Fibroblast of the conjunctiva (primary cell): Measurements from ENCODE around the gene MAP3K12.

ENCODE experiments used
- DNase-seq: peaks from one replicate; pipeline ENCODE4 v3.0.0-alpha.2; 2010; ENCODE audit warnings: low read depth

The MAP3K12 gene

DNA sequence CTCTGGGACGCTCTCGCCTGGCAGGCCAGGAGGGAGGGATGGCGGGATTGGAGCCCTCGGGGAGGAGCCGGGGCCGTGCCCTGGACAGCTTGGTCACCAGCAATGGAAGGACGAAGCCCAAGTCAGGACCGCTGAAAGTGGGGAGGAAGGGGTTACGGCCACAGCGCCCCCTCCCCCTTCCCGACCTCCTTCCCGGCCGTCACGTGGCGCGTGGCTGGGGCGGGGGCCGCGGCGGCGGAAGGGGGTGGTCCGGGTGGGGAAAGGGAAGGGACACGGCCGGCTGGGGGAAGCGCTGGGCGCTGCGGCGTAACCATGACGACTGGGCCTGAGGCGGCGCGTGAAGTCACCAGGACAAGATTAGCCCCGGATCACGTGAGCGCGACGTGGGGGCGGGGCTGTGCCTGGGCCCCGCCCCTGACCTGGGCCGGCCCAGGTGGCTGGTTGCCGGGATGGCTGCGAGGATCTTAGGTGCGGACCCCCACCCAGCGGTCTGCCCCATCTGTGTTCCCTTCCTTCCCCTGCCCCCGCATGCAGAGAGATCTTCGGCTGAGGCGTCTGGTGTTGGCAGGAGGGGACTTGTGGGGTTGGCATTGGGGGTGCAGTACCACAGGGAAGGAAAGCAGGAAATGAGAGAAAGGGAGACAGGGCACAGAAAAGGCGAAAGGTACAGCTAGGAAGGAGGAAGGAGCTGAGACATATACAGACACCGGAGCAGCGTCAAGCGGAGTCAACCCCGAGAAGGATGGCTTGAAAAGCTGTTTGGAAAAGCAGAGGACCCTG is 6.2 kb downstream of the MAP3K12 start:
- peak; percentile 85 for DNase-seq

DNA sequence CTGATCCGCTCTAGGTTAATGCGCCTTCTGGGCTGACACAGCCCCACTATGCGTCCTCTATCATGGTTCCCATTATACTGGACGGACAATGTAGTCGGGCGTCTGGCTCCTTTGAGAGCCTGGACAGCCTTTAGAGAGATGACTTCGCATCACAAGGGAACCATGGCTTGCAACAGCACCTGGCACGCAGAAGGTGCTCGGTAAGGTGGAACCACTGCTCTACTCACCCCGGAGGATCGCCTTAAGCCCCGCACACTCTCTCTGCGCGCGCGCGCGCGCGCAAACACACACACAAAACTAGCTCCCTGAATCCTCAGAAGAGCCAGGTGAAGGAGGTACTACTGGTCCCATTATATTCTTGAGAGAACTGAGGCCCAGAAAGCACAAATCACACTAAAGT is 7.1 kb downstream of the MAP3K12 start:
- DNase-seq: no peak

DNA sequence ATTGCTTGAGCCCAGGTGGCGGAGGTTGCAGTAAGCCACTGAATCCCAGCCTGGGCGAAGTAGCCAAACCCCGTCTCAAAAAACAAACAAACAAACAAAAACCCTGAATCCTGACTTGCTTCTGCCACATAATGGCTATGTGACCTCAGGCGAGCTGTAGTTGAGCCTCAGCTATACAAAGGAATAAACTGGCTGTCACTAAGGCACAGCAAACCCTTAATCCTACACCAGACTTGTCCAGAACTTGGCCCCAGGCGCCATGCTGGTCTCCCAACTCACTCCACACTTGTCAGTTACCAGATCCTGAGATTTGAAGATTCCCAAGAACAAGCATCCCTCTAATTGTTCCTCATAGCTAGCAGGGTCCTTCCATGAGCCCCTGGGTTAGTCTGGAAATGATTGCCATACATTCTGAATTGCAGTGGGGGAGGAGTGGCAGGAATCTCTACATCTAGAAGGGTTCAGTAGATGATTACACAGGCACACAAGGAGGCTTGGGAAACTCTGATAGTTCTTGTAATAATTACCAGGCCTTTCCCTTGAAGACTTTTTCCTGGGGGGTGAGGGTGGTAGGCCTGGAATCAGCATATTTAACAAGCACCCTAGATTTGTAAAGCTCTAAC is 9.9 kb downstream of the MAP3K12 start:
- DNase-seq: no peak

DNA sequence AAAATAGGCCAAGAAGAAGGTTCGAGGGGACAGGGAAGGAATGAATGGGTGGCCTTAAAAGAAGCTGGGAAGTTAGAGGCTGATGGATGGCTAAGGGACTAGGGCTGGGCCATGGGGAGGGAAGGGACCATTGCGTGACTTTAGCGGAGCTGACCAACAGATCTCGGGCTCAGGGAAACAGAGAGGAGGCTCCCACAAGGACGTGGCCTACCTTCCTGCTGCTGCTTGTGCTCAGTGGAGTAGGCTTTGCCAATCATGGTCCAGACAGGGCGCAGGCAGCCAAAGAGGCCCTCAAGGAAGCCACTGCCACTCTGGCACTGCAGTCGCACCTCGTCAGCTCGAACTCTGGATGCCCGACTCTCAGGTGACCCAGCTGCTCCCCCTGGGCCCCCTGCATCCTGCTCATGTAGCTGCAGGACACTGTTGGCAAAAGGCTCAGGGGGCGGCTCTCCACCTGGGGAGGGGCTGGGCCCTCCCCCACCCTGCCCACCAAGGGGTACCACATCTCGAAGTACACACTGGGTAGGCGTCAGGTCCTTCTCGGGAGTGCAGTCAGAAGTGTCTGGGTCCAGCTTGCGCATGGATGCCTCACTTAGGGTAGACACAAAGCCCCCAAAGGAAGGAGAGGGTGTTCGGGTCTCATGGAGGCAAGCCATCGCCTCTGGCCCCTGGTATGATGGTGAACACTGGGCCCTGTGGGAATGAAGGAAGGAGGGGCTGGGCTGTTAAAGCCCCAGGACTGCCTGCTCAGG is 12.3 kb downstream of the MAP3K12 start:
- DNase-seq: no peak

DNA sequence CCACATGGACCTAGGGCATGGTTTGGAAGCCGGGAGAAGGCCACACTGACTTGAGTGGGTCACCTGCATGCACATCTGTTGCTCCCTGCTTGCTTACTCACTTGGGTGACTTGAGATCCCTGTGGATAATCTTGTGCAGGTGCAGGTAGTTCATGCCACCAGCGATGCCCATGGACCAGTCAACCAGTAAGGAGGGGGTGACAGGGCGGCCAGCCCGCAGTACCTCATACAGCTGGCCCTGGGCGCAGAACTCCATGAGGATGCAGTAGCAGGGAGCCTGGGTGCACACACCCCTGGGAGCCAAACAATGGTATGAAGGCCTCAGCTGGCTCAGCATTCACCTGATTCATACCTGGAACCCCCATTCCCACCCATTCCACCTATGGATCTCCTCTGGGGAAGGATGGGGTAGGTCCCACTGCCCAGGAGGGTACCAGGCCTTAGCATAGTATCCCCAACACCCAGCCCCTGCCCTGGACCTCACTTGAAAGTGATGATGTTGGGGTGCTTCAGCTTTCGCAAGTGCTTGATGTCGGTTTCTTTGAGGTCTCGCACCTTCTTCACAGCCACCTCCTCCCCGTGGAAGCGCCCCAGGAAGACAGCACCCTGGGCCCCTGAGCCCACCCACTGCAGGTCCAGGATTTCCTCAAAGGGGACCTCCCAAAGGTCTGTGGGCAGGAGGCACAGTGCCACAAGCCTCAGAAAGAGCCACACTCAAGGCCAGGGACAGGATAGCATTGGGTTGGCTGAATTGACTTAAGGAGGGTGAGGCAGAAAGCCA is 13.1 kb downstream of the MAP3K12 start:
- no peak for DNase-seq

DNA sequence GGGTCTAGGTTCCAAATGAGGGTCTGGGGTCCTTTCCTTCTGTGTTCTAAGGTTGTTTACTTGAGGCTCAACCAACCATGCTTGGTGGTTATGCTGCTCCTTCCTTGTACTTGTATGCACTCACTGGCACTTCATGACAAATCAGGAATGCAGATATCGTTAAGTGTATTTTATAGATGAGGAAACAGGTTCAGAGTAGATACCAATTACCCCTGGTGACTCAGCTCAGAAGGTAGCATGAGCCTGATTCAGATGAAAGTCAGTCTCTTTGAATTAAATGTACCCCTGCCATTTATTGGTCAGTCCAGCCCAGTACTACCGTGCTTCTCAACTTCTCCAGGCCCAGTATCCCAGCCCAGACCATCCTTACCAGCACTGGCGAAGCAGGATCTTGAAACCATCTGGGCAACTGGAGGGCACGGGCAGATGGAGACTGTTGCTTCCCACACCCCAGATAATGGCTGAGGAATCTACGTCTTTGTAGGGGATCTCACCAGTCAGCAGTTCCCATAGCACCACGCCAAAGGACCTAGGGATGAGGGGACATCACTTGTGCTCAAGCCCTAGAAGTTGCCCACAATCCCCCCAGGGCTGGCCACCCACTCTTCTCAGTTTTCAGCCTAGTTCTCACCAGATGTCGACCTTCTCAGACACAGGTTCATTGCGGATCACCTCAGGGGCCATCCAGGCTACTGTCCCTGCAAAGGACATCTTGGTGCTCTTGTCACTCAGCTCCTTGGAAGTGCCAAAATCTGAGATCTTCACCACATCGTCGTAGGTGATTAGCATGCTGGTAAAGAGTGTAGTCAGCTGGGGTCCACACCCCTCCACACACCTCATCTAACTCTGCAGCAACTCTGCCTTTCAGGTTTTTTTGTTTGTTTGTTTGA is 14.3 kb downstream of the MAP3K12 start:
- no peak for DNase-seq

DNA sequence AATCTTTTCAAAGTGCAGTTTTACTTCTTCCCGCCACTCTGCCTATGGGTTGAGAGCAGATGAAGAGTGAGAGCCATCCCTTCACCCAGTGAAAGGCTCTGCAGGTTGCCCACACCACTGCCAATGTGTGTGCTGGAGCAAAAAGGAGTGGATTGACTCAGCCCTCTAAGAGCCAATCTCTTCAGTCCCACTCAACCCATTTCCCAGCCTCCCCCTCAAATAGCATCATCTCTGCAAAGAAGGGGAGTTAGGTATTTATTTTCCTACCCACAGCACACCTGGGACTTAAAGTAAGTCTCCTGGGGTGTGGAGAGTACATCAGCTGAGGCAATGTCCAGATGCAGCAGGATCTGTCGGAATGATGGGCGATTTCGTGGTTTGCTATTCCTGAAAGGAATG is 15.3 kb downstream of the MAP3K12 start:
- DNase-seq: no peak

DNA sequence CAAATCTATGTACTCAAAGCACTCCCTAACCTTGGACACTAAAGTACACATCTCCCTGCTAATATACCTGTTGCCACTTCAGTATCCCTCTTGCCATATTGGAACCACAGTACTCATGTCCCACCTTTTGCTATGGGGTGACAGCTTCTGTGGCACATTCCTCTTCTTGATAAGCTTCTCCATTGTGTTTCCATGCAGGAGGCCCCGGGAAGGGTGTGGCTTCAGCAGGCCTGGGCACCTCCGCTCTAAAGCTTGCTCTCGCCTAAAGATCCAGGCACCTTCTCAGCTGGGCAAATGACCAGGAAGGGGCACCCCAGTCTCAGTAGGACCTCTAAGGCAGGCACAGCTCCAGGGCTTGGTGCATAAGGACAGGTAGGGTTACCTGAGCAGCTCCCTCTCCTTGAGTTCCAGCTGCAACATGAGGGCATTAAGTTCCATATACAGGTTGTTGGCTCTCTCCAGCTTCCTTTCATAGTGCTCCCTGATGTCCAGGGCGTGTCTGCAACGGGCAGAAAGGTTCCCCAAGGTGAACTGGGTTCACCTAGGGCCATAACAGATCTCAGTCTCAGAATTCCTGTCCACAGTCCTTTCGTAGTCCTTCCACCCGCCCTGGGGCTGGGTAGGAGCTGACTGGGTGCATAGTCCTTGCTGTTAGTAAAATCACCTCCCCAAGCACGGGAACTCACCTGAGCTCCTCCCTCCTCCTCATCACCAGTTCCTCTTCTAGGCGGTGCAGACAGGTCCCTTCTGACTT is 15.9 kb downstream of the MAP3K12 start:
- no peak for DNase-seq

DNA sequence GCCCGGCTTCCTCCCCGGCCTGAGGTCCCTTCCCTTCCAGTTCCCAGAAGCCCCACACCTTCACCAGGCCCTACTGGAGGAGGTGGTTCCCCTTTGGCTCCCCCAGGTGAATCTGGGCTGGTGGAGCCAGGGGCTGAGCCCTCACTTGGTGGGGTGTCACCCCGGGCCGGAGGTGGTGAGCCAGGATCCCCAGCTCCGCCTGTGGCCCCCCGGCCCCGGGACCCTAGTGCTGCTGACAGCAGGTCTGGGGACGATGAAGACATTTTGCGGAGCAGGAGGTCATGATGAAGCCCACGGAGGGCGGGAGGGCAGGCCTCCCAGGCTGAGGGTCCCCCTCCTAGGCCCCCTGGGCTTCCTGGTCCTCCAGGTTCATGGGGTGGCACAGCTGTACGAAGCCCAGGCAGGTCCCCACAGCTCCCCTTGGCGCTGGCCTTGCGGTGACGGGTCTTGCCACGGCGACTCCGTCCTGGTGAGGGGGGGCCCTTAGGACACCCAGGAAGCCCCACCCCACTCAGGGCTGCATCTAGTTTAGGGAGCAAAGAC is 16.6 kb downstream of the MAP3K12 start:
- no peak for DNase-seq

DNA sequence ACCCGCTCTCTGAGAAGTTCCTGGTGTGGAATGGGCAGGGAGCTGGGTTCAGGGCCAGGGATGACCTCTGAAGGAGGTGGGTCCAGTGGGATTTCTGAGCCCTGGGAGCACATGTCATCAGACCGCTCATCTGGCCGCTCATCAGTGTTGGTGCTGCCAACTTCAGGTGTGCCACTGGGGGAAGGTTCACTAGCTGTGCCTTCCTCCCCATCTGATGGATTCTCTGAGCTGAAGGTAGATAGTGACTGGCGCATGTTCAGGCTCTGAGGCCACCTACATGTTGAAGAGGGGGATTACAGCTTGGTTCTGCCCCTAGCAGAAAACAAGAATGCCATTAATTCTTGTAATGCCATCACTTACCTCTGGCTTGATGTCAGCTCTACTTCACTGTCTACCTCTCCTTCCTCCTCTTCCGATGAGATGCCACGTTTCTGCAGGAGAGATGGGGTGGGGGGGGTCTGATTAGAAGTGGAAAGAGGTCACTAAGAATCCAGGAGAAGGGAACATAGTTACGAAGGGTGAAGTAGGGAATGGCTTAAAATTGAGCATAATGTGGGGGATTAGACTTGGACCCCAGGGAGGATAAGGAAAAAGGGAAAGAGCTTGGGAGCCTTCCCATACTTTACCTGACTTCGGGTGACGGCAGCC is 17.2 kb downstream of the MAP3K12 start:
- no peak for DNase-seq

DNA sequence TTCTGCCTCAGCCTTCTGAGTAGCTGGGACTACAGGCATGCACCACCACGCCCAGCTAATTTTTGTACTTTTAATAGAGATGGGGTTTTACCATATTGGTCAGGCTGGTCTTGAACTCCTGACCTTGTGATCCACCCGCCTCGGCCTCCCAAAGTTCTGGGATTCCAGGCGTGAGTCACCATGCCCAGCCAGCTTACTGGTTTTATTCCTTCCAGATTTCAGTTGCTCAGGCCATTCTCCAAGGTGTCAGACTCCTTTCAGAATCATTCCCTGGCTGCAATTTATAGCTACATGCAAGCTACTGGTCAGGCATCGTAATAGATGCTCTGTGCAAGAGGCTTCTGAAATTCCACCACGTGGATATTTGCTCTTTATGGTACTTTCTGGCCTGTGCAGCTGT is 17.8 kb downstream of the MAP3K12 start:
- peak; percentile 61 for DNase-seq

DNA sequence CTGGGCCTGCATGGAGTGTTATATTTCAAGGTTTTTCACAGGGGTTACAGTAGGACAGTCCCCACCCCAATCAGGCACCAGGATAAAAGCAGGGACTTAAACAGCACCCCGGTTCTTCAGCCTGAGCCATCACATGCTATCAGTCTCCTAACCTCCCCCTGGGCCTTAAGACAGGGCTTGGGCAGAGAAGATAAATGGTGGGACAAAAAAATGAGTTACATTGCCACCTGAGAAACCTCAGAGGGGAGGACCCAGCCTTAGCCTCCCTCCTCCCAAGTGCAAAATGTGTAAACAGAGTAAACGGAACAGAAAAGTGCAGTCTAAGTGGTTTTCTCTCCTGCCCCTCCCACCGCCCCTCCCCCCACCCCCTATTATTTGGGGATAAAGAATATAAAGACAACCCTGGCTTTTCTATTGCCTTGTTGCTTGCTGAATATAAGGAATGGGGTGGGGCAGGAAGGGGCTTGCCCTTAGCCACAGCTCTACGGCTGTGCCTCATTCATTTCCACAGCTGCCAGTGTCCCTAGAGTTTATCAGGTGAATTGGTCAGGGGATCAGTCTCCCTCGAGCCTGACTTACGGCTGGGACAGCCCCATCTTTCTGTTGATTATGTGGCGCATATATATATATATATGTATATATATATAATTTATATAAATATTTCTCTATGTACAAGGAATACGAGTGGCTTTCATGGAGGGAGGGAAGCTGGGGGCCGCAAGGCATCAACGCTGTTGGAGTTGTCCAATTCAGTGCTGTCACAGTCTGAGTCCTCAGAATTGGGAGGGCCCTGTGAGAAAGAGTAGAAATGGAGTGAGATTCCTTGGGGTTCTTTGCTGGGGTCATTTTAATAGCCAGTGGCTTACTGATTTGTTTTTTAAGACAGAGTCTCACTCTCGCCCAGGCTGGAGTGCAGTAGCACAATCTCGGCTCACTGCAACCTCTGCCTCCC is 18.5 kb downstream of the MAP3K12 start:
- no peak for DNase-seq

DNA sequence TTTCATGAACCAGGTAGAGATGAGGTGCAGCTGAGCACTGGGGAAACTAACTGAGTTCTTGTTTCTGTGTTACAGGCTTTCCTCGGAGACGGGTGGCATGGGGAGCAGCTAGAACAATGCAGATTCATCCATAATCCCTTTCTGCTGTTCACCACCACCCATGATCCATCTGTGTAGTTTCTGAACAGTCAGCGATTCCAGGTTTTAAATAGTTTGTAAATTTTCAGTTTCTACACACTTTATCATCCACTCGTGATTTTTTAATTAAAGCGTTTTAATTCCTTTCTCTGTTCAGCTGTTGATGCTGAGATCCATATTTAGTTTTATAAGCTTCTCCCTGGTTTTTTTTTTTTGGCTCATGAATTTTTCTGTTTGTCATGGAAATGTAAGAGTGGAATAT is 19.9 kb downstream of the MAP3K12 start:
- DNase-seq: no peak

DNA sequence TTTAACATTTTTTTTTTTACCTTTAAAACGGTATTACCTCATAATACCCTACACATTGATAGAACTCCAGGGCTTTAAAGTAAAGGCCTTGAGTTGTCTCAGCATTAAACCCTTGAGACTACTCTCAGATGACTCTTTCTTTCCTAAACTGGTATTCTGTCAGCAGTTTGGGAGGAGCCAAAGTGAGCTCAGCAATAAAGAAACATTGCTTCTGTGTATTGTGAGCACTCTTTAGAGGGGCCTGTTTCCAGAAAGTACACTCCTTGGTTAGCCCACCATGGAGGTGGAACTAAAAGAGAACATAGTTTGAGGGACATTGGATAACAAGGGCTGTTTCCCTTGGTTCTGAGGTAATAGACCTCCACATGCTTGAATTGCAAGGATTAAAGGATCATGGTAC is 20.4 kb downstream of the MAP3K12 start:
- DNase-seq: no peak

DNA sequence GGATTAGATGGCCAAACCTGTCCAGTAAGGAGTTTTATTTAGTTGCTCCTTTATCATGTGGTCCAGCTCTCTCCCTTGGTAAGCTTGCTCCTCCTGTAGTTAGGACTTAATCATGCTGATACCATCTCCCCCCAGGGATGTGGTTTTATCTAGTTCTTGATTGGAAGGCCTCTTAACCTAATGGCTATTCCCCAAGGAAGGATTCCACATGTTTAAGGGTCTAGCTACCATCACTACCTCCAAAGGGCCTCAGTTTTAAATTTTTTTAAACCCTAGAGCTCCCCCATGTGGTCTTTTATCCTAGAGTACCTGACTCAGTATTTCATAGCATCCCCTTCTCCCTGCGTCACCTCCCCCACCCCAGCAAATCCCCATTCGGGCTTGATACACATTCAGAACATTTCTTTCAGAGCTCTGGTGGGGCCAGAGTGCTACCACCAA is 22.5 kb downstream of the MAP3K12 start:
- DNase-seq: no peak

DNA sequence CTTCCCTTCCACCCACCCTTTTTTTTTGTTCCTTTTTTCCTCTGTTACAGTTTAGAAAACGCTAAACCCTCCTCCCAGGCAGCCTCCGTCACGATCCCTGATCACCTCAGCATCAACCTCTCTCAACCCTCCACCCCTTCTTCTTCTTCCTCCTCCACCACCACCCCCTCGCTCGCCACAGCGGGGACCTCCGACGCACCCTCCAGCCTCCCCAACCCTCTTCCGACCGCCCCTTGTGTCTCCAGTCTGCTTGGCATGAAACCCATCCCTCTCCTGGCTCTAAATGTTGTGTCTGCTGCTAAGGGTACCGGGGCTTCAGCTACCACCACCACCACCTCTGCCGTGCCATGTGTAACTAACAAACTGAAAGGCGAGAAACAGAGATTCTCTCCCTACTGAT is 24.4 kb downstream of the MAP3K12 start:
- no peak for DNase-seq

DNA sequence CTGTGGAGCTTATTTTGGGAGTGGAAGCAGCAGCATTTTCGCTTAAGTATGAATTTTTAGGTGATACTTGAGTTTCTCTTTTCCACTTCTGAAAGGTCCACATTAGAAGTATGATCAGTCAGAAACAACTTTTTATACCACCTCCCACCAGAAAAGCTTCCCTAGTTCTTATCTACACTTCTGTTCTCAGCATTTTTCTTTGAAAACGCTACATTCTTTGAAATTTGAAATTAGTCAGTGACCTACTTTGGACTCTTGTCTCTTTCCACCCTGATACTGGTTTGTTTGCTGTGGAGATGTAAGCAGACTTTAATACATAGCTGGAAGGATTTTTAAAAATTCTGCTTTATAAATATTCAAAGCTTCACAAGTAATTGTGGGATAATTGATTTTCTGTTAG is 25.2 kb downstream of the MAP3K12 start:
- DNase-seq: no peak

DNA sequence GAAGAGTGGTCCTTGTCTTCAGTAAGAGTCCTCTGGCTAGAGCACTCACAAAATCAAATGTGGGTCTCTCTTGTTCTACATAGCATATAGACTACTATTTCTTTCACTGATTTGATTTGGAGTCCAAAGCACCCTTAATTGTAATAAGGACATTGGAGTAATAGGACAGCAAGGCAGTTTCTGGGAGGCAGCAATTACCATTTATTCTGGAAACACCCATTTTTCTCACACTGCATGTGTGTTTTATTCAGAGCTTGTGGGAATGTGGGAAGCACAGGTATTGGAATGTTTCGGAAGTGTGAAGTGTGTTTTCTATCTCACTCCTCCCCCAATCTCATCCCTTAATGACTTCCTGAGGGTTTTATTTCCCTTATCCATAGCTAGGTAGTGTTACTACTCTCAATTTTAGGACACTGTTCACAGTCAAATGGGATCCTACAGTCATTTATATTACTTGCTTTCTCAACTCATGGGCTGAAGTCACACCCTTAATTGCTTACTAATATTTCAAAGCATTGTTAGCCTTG is 27.1 kb downstream of the MAP3K12 start:
- no peak for DNase-seq
